ENCODE data around the gene COL23A1. TPM values are rescaled to one million over a fixed set of nuclear protein-coding genes. Genes with fewer than 3 reads are reported as not detected.

Gene COL23A1
- total and polyA plus RNA-seq, 2 of the 13 experiments (the other 11 are each of a cell fraction or from before 2014, with no cell fraction given): not detected

DNA sequence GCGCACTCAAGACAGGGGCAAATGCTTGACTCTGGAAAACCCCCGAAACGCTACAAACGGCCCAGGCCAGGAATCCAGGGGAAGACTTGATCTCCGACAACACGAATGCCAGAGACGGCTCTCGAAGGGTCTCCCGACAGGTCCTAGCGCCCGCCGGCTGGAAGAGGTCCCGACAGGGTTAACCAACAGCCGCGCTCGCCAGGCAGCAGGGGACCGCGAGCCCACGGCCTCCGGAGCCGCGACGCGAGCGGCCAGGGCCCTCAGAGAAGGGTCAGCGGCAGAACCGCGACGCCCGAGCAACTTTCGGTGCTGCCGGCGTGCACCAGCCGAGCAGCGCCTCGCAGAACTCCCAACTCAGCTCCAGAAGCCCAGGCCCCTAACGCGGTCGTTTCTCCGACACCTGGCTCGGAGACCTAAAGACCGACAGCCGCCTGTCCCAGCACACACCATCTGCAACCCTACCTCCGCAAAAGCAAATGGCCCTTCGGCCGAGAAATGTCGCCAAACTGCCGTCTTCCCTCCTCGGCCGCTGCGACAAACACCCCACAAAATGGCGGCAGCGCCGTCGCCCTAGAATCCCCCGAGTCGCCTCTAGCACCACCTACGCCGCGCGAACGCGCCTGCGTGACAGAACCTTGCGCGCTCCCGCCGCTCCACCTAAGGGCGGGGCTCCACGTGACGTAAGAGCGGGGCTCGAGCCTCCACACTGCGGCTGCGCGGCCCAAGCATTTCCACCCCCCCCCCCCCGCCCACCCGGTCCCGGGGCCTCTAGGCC, 36.5 kb upstream of the COL23A1 start, which contains the start of gene CLK4 (continued):
- peak; percentile 80; the same call in 1 of the 2 replicates for TF ChIP-seq ZNF670 (CRISPR knock-in tag; IDR thresholded peaks at IDR 0.05; ENCODE audit: borderline replicate concordance)
- peak; percentile 45; the same call in 1 of the 2 replicates for TF ChIP-seq ETV6 (CRISPR knock-in tag; conservative IDR thresholded peaks at IDR 0.05)
- no peak for TF ChIP-seq TRIM24 (CRISPR knock-in tag; IDR thresholded peaks at IDR 0.05)
- peak; percentile 87 for TF ChIP-seq KAT8 (CRISPR knock-in tag; IDR thresholded peaks at IDR 0.05)
- peak; percentile 68; the same call in 1 of the 2 replicates for TF ChIP-seq ZNF614 (CRISPR knock-in tag; IDR thresholded peaks at IDR 0.05; ENCODE audit: borderline replicate concordance)
- peak; percentile 37; the same call in 1 of the 2 replicates for TF ChIP-seq NR2F2 (IDR thresholded peaks at IDR 0.05; ENCODE audit: borderline replicate concordance, low read depth)
- TF ChIP-seq SAP130 (CRISPR knock-in tag; IDR thresholded peaks at IDR 0.05; ENCODE audit: low read depth): peak; percentile 69
- TF ChIP-seq, protein P1, sequence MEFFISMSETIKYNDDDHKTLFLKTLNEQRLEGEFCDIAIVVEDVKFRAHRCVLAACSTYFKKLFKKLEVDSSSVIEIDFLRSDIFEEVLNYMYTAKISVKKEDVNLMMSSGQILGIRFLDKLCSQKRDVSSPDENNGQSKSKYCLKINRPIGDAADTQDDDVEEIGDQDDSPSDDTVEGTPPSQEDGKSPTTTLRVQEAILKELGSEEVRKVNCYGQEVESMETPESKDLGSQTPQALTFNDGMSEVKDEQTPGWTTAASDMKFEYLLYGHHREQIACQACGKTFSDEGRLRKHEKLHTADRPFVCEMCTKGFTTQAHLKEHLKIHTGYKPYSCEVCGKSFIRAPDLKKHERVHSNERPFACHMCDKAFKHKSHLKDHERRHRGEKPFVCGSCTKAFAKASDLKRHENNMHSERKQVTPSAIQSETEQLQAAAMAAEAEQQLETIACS (CRISPR knock-in tag; IDR thresholded peaks at IDR 0.05): peak; percentile 95
- TF ChIP-seq ZNF350 (CRISPR knock-in tag; IDR thresholded peaks at IDR 0.05; ENCODE audit: borderline replicate concordance, low read depth): peak; percentile 82
- TF ChIP-seq ZNF317 (CRISPR knock-in tag; IDR thresholded peaks at IDR 0.05): peak; percentile 76; the same call in 1 of the 2 replicates
- TF ChIP-seq, protein P2, sequence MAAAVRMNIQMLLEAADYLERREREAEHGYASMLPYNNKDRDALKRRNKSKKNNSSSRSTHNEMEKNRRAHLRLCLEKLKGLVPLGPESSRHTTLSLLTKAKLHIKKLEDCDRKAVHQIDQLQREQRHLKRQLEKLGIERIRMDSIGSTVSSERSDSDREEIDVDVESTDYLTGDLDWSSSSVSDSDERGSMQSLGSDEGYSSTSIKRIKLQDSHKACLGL (CRISPR knock-in tag; IDR thresholded peaks at IDR 0.05): peak; percentile 66; the same call in 1 of the 2 replicates
- TF ChIP-seq NR2F6 (IDR thresholded peaks at IDR 0.05): no peak
- TF ChIP-seq NR2F6 (CRISPR knock-in tag; IDR thresholded peaks at IDR 0.05): no peak
- peak; percentile 81 for TF ChIP-seq ZNF501 (CRISPR knock-in tag; IDR thresholded peaks at IDR 0.05)
- TF ChIP-seq NPAS2 (CRISPR knock-in tag; IDR thresholded peaks at IDR 0.05; ENCODE audit: borderline replicate concordance): no peak
- TF ChIP-seq, protein P3, sequence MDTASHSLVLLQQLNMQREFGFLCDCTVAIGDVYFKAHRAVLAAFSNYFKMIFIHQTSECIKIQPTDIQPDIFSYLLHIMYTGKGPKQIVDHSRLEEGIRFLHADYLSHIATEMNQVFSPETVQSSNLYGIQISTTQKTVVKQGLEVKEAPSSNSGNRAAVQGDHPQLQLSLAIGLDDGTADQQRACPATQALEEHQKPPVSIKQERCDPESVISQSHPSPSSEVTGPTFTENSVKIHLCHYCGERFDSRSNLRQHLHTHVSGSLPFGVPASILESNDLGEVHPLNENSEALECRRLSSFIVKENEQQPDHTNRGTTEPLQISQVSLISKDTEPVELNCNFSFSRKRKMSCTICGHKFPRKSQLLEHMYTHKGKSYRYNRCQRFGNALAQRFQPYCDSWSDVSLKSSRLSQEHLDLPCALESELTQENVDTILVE (CRISPR knock-in tag; IDR thresholded peaks at IDR 0.05): no peak
- peak; percentile 88 for TF ChIP-seq ZMYM3 (CRISPR knock-in tag; IDR thresholded peaks at IDR 0.05)
- TF ChIP-seq KMT2A (CRISPR knock-in tag; IDR thresholded peaks at IDR 0.05): peak; percentile 84; the same call in 1 of the 2 replicates
- TF ChIP-seq ZNF549 (CRISPR knock-in tag; IDR thresholded peaks at IDR 0.05): 0 out of 2 replicates have a peak, but pooled peaks have one; percentile 54
- no peak for TF ChIP-seq THYN1 (CRISPR knock-in tag; IDR thresholded peaks at IDR 0.05; ENCODE audit: borderline replicate concordance, low read depth)
- TF ChIP-seq ZSCAN21 (CRISPR knock-in tag; IDR thresholded peaks at IDR 0.05; ENCODE audit: borderline replicate concordance): peak; percentile 36; the same call in 1 of the 2 replicates
